Cardiac septum (tissue), 1 donor: ENCODE measurements around the gene SPAG16. TPM values are rescaled to one million over a fixed set of nuclear protein-coding genes. Genes with fewer than 3 reads are reported as not detected.
"Not testable (repeated sequence)": the region's sequence is repeated elsewhere in the genome, so short reads cannot be mapped to it uniquely, and the experiment has no call there.

Experiments
- DNase-seq: peaks from one replicate; pipeline ENCODE4 v3.0.0-alpha.2; 2020; ENCODE audit warnings: low spot score
- intact Hi-C: fragments of 100-400 bp; cut with DNase I; formaldehyde crosslinking; loops from one replicate; pipeline ENCODE4 v1.14.0; 2022
- total RNA-seq: library from RNA; stranded (reverse); fragmentation: NEBNext Ultra II Directional; extraction: Animal tissue kit (Norgen Biotek cat#: 25700); gene quantifications from one replicate; pipeline ENCODE4 v1.2.1, GENCODE V29; 2021
- donor health status: DM: no; HTN: no; CAD: no.

SPAG16 gene
- total RNA-seq, 1 donor from 2014 or later, result 22.8 TPM

- no peak for DNase-seq
- intact Hi-C loops, result no loop called here
Observed at GRCh38 chr2:213261715-213262114, 22.5 kb upstream of the SPAG16 start.

- intact Hi-C loops, result no loop called here
Observed at GRCh38 chr2:213265679-213266078, 18.6 kb upstream of the SPAG16 start.

GRCh38 chr2:213266421-213266820 is 17.8 kb upstream of the SPAG16 start:
- intact Hi-C loops, result no loop called here
- no peak for DNase-seq

More at GRCh38 chr2:213265679-213266078, 18.6 kb upstream of the SPAG16 start:
- no peak for DNase-seq

- no peak for DNase-seq
- intact Hi-C loops, result no loop called here
Observed at GRCh38 chr2:213271947-213272346, 12.3 kb upstream of the SPAG16 start.

- no peak for DNase-seq
- intact Hi-C loops, result no loop called here
Observed at GRCh38 chr2:213274143-213274542, 10.1 kb upstream of the SPAG16 start.

- no peak for DNase-seq
- intact Hi-C loops, result no loop called here
Observed at GRCh38 chr2:213275265-213275664, 9.0 kb upstream of the SPAG16 start.

- DNase-seq, intact Hi-C loops: not testable (repeated sequence)
Observed at GRCh38 chr2:213277134-213277533, 7.1 kb upstream of the SPAG16 start.

- intact Hi-C loops, result no loop called here
- no peak for DNase-seq
Observed at GRCh38 chr2:213279116-213279620, 5.1 kb upstream of the SPAG16 start.

- intact Hi-C loops, result no loop called here
Observed at GRCh38 chr2:213279971-213280370, 4.3 kb upstream of the SPAG16 start.

GRCh38 chr2:213281156-213281555 is 3.1 kb upstream of the SPAG16 start:
- intact Hi-C loops, result no loop called here

More at GRCh38 chr2:213279971-213280370, 4.3 kb upstream of the SPAG16 start:
- DNase-seq, result no peak

GRCh38 chr2:213285404-213285803 is 1.1 kb downstream of the SPAG16 start:
- intact Hi-C loops, result no loop called here
- no peak for DNase-seq

More at GRCh38 chr2:213281156-213281555, 3.1 kb upstream of the SPAG16 start:
- DNase-seq, result no peak

- no peak for DNase-seq
- intact Hi-C loops, result no loop called here
Observed at GRCh38 chr2:213286161-213286560, 1.9 kb downstream of the SPAG16 start.

GRCh38 chr2:213288913-213289700 is 4.8 kb downstream of the SPAG16 start:
- DNase-seq, result no peak
- intact Hi-C loops, result no loop called here

- DNase-seq, result no peak
- intact Hi-C loops, result no loop called here
Observed at GRCh38 chr2:213290501-213290900, 6.2 kb downstream of the SPAG16 start.

GRCh38 chr2:213296270-213296669 is 12.0 kb downstream of the SPAG16 start:
- no peak for DNase-seq
- intact Hi-C loops, result no loop called here

- intact Hi-C loops, result no loop called here
- DNase-seq, result no peak
Observed at GRCh38 chr2:213306316-213306942, 22.2 kb downstream of the SPAG16 start.

GRCh38 chr2:213315168-213315876 is 31.1 kb downstream of the SPAG16 start:
- intact Hi-C loops, result no loop called here
- DNase-seq, result no peak

- intact Hi-C loops, result no loop called here
- DNase-seq, result no peak
Observed at GRCh38 chr2:213316001-213316735, 31.9 kb downstream of the SPAG16 start.

- DNase-seq, result no peak
- intact Hi-C loops, result no loop called here
Observed at GRCh38 chr2:213317929-213318328, 33.7 kb downstream of the SPAG16 start.

GRCh38 chr2:213320604-213321003 is 36.3 kb downstream of the SPAG16 start:
- intact Hi-C loops, result no loop called here

More at GRCh38 chr2:213320604-213321003, 36.3 kb downstream of the SPAG16 start:
- DNase-seq, result no peak
